GM10266 (cell line): Measurements from ENCODE around the gene ZBTB37.
A peak's percentile ranks its signal among the peaks of the same experiment; 100 is the strongest.
"Not testable (repeated sequence)": the region's sequence is repeated elsewhere in the genome, so short reads cannot be mapped to it uniquely, and the experiment has no call there.

ENCODE experiments used
- DNase-seq: peaks from one replicate; pipeline ENCODE4 v3.0.0; 2012; ENCODE audit errors: extremely low spot score
- CTCF ChIP-seq: IDR thresholded peaks from 2 replicates; pipeline ENCODE4 v1.5.1; 2012; ENCODE audit warnings: mild to moderate bottlenecking, low read depth; ENCODE audit not compliant: control insufficient read depth, insufficient read depth; ENCODE audit errors: missing control alignments

ZBTB37 gene

DNA sequence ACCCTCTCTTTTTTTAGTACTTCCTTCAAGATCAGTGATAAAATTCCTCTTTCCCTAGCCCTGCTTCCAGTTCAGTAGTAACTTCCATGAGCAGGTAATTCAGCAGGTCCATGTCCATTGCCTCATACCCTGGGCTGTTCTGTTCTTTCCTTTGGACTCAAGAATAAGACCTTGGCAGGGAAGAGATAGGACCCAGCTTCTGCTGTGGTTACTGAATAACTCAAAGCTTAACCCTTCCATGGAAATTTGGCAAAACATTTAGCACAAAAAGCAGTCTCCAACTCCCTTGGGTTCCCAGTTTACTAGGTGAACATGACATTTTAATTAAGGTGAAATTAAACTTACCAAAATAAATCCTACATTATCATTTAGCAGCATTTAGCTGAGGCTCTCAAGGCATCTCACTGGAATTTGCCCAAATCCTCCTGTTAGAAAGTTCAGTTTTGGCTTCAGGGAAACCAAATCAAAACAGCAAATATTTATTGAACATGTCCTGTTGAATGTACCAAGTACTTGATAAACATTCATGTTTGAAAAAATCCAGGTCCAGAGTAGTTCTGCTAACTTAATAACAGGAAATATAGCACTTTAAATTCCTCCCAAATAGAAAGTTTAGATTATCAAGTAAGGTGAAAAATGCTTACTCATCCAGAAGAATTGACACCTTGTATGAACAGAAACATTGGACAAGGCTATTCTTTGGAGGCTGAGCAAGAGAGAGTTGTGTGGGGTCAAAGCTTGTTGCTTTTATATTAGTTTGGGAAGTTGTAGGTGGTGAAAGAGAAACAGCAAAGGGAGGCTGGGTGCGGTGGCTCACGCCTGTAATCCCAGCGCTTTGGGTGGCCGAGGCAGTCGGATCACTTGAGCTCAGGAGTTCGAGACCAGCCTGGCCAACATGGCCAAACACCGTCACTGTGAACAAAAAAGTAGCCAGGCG, 57.4 kb downstream of the ZBTB37 start:
- TF ChIP-seq CTCF: no peak
- no peak for DNase-seq

- not testable (repeated sequence) for DNase-seq
Observed at GRCh38 chr1:173930541-173930940, 62.4 kb downstream of the ZBTB37 start.

- DNase-seq: no peak
- TF ChIP-seq CTCF: no peak
Observed at GRCh38 chr1:173934440-173934839, 66.3 kb downstream of the ZBTB37 start.

DNA sequence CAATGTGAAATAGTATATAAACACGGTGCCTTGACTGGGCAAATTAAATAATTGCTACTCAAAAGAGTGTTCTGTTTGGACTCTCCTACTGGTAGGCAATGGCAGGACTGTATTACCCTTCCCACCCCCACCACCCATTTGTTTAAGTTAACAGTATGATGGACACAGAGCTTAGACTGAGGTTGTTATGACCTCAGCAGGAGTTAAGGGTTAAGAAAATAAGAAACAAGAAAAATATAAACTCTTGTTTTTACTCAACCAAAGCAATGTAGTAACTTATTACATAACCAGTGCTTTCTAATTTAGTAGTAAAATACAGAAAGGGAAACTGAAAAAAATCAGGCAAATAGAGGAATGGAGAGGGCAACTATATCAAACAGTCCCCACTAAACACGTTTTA, 68.9 kb downstream of the ZBTB37 start:
- DNase-seq: peak; percentile 12
- no peak for TF ChIP-seq CTCF

- no peak for DNase-seq
- no peak for TF ChIP-seq CTCF
Observed at GRCh38 chr1:173946380-173946921, 78.3 kb downstream of the ZBTB37 start.

DNA sequence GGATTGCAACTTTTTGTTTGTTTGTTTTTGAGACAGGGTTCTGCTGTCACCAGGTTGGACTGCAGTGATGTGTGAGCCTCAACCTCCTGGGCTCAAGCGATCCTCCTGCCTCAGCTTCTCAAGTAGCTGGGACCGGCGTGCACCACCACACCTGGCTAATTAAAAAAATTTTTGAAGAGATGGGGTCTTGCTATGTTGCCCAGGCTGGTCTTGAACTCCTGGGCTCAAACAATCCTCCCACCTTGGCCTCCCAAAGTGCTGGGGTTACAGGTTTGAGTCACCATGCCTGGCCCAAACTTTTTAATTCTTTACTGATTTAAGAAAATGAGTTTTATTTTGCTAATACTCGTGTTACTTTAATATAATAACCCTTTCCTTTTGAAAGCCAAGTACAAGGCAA, 80.4 kb downstream of the ZBTB37 start:
- no peak for DNase-seq
- no peak for TF ChIP-seq CTCF
